H9 (cell line): ENCODE results near the gene PLPP7. TPM values are rescaled to one million over a fixed set of nuclear protein-coding genes. Genes with fewer than 3 reads are reported as not detected.

Experiments used
- DNase-seq: peaks from one replicate; pipeline ENCODE4 v3.0.0-alpha.2; 2017
- H2AFZ ChIP-seq: one replicate; pipeline ENCODE4 v1.6.1; 2013; ENCODE audit warnings: mild to moderate bottlenecking, low read length, control low read depth, moderate library complexity
- H2AK5ac ChIP-seq: 2 replicates; pipeline ENCODE4 v1.6.1; 2013; ENCODE audit warnings: low read length, control low read depth, mixed read lengths; ENCODE audit not compliant: insufficient read length
- H2BK120ac ChIP-seq: one replicate; pipeline ENCODE4 v1.6.1; 2013; ENCODE audit warnings: low read depth, mild to moderate bottlenecking, low read length, control low read depth, inconsistent platforms; ENCODE audit not compliant: poor library complexity, severe bottlenecking
- H2BK12ac ChIP-seq: 2 replicates; pipeline ENCODE4 v1.6.1; 2013; ENCODE audit warnings: low read length, control low read depth, mixed read lengths, low read depth; ENCODE audit not compliant: insufficient read length
- H2BK15ac ChIP-seq: 2 replicates; pipeline ENCODE4 v1.6.1; 2013; ENCODE audit warnings: low read depth, low read length, control low read depth
- H2BK20ac ChIP-seq: one replicate; pipeline ENCODE4 v1.6.1; 2013; ENCODE audit warnings: low read depth, mild to moderate bottlenecking, low read length, control low read depth, inconsistent platforms; ENCODE audit not compliant: poor library complexity, severe bottlenecking
- H2BK5ac ChIP-seq: 2 replicates; pipeline ENCODE4 v1.6.1; 2013; ENCODE audit warnings: low read length, control low read depth, mixed read lengths; ENCODE audit not compliant: insufficient read length
- H3K14ac ChIP-seq: 2 replicates; pipeline ENCODE4 v1.6.1; 2013; ENCODE audit warnings: low read length, control low read depth; ENCODE audit not compliant: insufficient read depth
- H3K18ac ChIP-seq: 2 replicates; pipeline ENCODE4 v1.6.1; 2013; ENCODE audit warnings: low read depth, mild to moderate bottlenecking, mixed read lengths, low read length, control low read depth; ENCODE audit not compliant: insufficient read length
- H3K23ac ChIP-seq: 2 replicates; pipeline ENCODE4 v1.6.1; 2013; ENCODE audit warnings: low read length, control low read depth, mixed read lengths, low read depth; ENCODE audit not compliant: insufficient read length
- H3K23me2 ChIP-seq: 2 replicates; pipeline ENCODE4 v1.6.1; 2013; ENCODE audit warnings: low read depth, mild to moderate bottlenecking, mixed read lengths, low read length, control low read depth; ENCODE audit not compliant: insufficient read length, poor library complexity, severe bottlenecking
- H3K27ac ChIP-seq: 2 replicates; pipeline ENCODE4 v1.5.1; 2013; ENCODE audit warnings: low read length, control low read depth, mixed read lengths, low read depth; ENCODE audit not compliant: insufficient read length
- H3K27me3 ChIP-seq: 2 replicates; pipeline ENCODE4 v1.6.1; 2013; ENCODE audit warnings: low read length, control low read depth, inconsistent platforms; ENCODE audit not compliant: insufficient read depth
- H3K4ac ChIP-seq: 2 replicates; pipeline ENCODE4 v1.6.1; 2013; ENCODE audit warnings: low read depth, mild to moderate bottlenecking, control low read depth, inconsistent platforms, low read length, moderate library complexity
- H3K4me1 ChIP-seq: 2 replicates; pipeline ENCODE4 v1.6.1; 2013; ENCODE audit warnings: low read length, control low read depth, inconsistent platforms; ENCODE audit not compliant: insufficient read depth
- H3K4me2 ChIP-seq: 2 replicates; pipeline ENCODE4 v1.6.1; 2013; ENCODE audit warnings: low read length, control low read depth, mixed read lengths; ENCODE audit not compliant: insufficient read length, insufficient read depth
- H3K56ac ChIP-seq: 2 replicates; pipeline ENCODE4 v1.6.1; 2013; ENCODE audit warnings: low read depth, mild to moderate bottlenecking, mixed read lengths, low read length, control low read depth; ENCODE audit not compliant: insufficient read length
- H3K79me1 ChIP-seq: 2 replicates; pipeline ENCODE4 v1.6.1; 2013; ENCODE audit warnings: low read depth, mild to moderate bottlenecking, moderate library complexity, low read length, control low read depth, inconsistent platforms; ENCODE audit not compliant: insufficient read depth, poor library complexity, severe bottlenecking
- H3K79me2 ChIP-seq: 2 replicates; pipeline ENCODE4 v1.6.1; 2013; ENCODE audit warnings: low read length, control low read depth, inconsistent platforms; ENCODE audit not compliant: insufficient read depth
- H3K9ac ChIP-seq: 2 replicates; pipeline ENCODE4 v1.6.1; 2013; ENCODE audit warnings: low read length, control low read depth, mixed read lengths; ENCODE audit not compliant: insufficient read length; ENCODE audit errors: extremely low read depth
- H3K9me3 ChIP-seq: one replicate; pipeline ENCODE4 v1.6.1; 2013; ENCODE audit warnings: low read depth, low read length, inconsistent platforms; ENCODE audit not compliant: control insufficient read depth
- H3T11ph ChIP-seq: one replicate; pipeline ENCODE4 v1.6.1; 2013; ENCODE audit warnings: mild to moderate bottlenecking, low read length, control low read depth, inconsistent platforms
- H4K20me1 ChIP-seq: one replicate; pipeline ENCODE4 v1.6.1; 2013; ENCODE audit not compliant: control insufficient read depth, insufficient read length, insufficient read depth
- H4K5ac ChIP-seq: 2 replicates; pipeline ENCODE4 v1.6.1; 2013; ENCODE audit warnings: low read depth, mild to moderate bottlenecking, mixed read lengths, low read length, control low read depth; ENCODE audit not compliant: insufficient read length
- H4K8ac ChIP-seq: replicated peaks from 2 replicates; pipeline ENCODE4 v1.6.1; 2013; ENCODE audit warnings: low read length, control low read depth, mixed read lengths, low read depth; ENCODE audit not compliant: insufficient read length
- H4K91ac ChIP-seq: 2 replicates; pipeline ENCODE4 v1.6.1; 2013; ENCODE audit warnings: low read depth, mild to moderate bottlenecking, moderate library complexity, mixed read lengths, low read length, control low read depth; ENCODE audit not compliant: insufficient read length
- H3K27ac Mint-ChIP-seq, 3 experiments: 2 replicates in 2 of 3; 3 replicates in 1 of 3; pipeline ENCODE4 v1.8.0; 2020 to 2021; ENCODE audit warnings: mixed read lengths in 3 of 3, mild to moderate bottlenecking in 1 of 3, moderate library complexity in 1 of 3
- H3K27me3 Mint-ChIP-seq: 2 replicates; pipeline ENCODE4 v1.8.0; 2021; ENCODE audit warnings: low read depth, mild to moderate bottlenecking, moderate library complexity, mixed read lengths
- H3K36me3 Mint-ChIP-seq, 3 experiments: 2 replicates in 2 of 3; 3 replicates in 1 of 3; pipeline ENCODE4 v1.8.0; 2020 to 2021; ENCODE audit warnings: low read depth in 3 of 3, mixed read lengths in 3 of 3; ENCODE audit not compliant: insufficient read depth in 1 of 3
- H3K4me1 Mint-ChIP-seq, 2 experiments: 2 replicates each; pipeline ENCODE4 v1.8.0; 2020; ENCODE audit warnings: mixed read lengths in 2 of 2
- H3K4me3 Mint-ChIP-seq, 2 experiments: 2 replicates in 1 of 2; 3 replicates in 1 of 2; pipeline ENCODE4 v1.8.0; 2020 to 2021; ENCODE audit warnings: mild to moderate bottlenecking in 2 of 2, mixed read lengths in 2 of 2, moderate library complexity in 1 of 2
- H3K9me3 Mint-ChIP-seq, 2 experiments: 2 replicates in 1 of 2; 3 replicates in 1 of 2; pipeline ENCODE4 v1.8.0; 2020; ENCODE audit warnings: mild to moderate bottlenecking in 2 of 2, mixed read lengths in 2 of 2, moderate library complexity in 1 of 2
- WGBS: extraction: QIAGEN DNeasy Blood & Tissue Kit; methylation state at CpG from one replicate; pipeline ENCODE4 v1.1.7; 2013; ENCODE audit warnings: missing lambda C conversion rate, low lambda C conversion rate, mixed read lengths; ENCODE audit not compliant: insufficient read length; ENCODE audit errors: extremely low coverage; 5-methylcytosine and 5-hydroxymethylcytosine counted together
- total RNA-seq: library from RNA; stranded (reverse); gene quantifications from 2 replicates; pipeline ENCODE4 v1.2.1, GENCODE V29; 2021
- TF ChIP-seq, protein P1 (sequence below): fragments of 200-600 bp; sonication (generic); conservative IDR thresholded peaks from 3 replicates; pipeline ENCODE4 v1.8.0; 2021; ENCODE audit warnings: antibody characterized with exemption, mild to moderate bottlenecking

The PLPP7 gene
- total RNA-seq, 1 experiment from 2014 or later: 1.9 TPM

- Histone ChIP-seq H3K23me2 (no peaks in the 10 kb centered on the region), H3K9ac (no peak overlapping the region), H2BK20ac (no peak overlapping the region), H4K5ac (no peak overlapping the region), H3K4me2 (no peak overlapping the region), H3K14ac (no peak overlapping the region), H2BK15ac (no peak overlapping the region; the same call in 1 of the 2 replicates), H3K79me1 (no peaks in the 10 kb centered on the region), H2AFZ (no peak overlapping the region), H3K23ac (no peak overlapping the region), H3K27ac (no peak overlapping the region), H3K9me3 (no peaks in the 10 kb centered on the region), H3T11ph (no peak overlapping the region), H4K8ac (no peak overlapping the region), H3K27me3 (no peaks in the 10 kb centered on the region), H4K91ac (no peak overlapping the region), H3K56ac (no peak overlapping the region), H2BK5ac (no peak overlapping the region), H4K20me1 (no peaks in the 10 kb centered on the region), H2BK12ac (no peak overlapping the region), H3K4me1 (no peaks in the 10 kb centered on the region; the same call in 1 of the 2 replicates), H2BK120ac (no peak overlapping the region), H3K79me2 (no peaks in the 10 kb centered on the region), H2AK5ac (no peak overlapping the region), H3K18ac (no peak overlapping the region), H3K4ac (no peak overlapping the region)
- no peaks in the 10 kb centered on the region for H3K9me3 Mint-ChIP-seq
- DNase-seq: no peak
- H3K27me3 Mint-ChIP-seq: peaks cover 1% of the 10 kb centered on the region; the same call in 1 of the 2 replicates
- no peaks in the 10 kb centered on the region; a peak in 1 of 7 replicates for H3K36me3 Mint-ChIP-seq
- no peak overlapping the region for H3K4me3 Mint-ChIP-seq
- no peak overlapping the region for H3K27ac Mint-ChIP-seq
- TF ChIP-seq, protein P1, sequence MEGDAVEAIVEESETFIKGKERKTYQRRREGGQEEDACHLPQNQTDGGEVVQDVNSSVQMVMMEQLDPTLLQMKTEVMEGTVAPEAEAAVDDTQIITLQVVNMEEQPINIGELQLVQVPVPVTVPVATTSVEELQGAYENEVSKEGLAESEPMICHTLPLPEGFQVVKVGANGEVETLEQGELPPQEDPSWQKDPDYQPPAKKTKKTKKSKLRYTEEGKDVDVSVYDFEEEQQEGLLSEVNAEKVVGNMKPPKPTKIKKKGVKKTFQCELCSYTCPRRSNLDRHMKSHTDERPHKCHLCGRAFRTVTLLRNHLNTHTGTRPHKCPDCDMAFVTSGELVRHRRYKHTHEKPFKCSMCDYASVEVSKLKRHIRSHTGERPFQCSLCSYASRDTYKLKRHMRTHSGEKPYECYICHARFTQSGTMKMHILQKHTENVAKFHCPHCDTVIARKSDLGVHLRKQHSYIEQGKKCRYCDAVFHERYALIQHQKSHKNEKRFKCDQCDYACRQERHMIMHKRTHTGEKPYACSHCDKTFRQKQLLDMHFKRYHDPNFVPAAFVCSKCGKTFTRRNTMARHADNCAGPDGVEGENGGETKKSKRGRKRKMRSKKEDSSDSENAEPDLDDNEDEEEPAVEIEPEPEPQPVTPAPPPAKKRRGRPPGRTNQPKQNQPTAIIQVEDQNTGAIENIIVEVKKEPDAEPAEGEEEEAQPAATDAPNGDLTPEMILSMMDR: no peak
- WGBS: no CpG with 5 or more reads among the region's 15 CpGs
- H3K4me1 Mint-ChIP-seq: peaks cover 36 to 47% of the 10 kb centered on the region in 2 experiments
Measured at GRCh38 chr9:131333771-131334628, 44.5 kb downstream of the PLPP7 start.
